Right atrium auricular region (tissue), 2 donors: ENCODE results near the gene SLC26A11. TPM values are rescaled to one million over a fixed set of nuclear protein-coding genes. Genes with fewer than 3 reads are reported as not detected.
"Not testable (repeated sequence)": the region's sequence is repeated elsewhere in the genome, so short reads cannot be mapped to it uniquely, and the experiment has no call there.

Source experiments
- DNase-seq: peaks from one replicate; pipeline ENCODE4 v3.0.0-alpha.2; 2019; ENCODE audit warnings: low spot score
- H3K27ac ChIP-seq, 2 donors: fragments of 200-600 bp; sonication (generic); 1 replicate in 1 of 2; 2 replicates in 1 of 2; pipeline ENCODE4 v1.5.1; 2016 to 2019
- H3K27me3 ChIP-seq, 2 donors: fragments of 200-600 bp; sonication (generic); one replicate each; pipeline versions ENCODE4 v1.5.1 to v1.6.0; 2017 to 2019
- H3K36me3 ChIP-seq: fragments of 200-600 bp; sonication (generic); one replicate; pipeline ENCODE4 v1.5.1; 2016
- H3K4me1 ChIP-seq, 2 donors: fragments of 200-600 bp; sonication (generic); one replicate each; pipeline versions ENCODE4 v1.5.1 to v1.6.0; 2017 to 2019
- H3K4me3 ChIP-seq, 2 donors: fragments of 200-600 bp; sonication (generic); 1 replicate in 1 of 2; 2 replicates in 1 of 2; pipeline ENCODE4 v1.5.1; 2017 to 2019; ENCODE audit warnings: mild to moderate bottlenecking in 1 of 2, moderate library complexity in 1 of 2
- H3K9me3 ChIP-seq, 2 donors: fragments of 200-600 bp; sonication (generic); one replicate each; pipeline ENCODE4 v1.5.1; 2019
- total RNA-seq, 2 donors: library from RNA; depleted of rRNA; stranded (reverse); fragments of >200 nt; gene quantifications; one replicate each; pipeline ENCODE4 v1.1.0, GENCODE V29; 2016
- TF ChIP-seq, protein P1 (sequence below), 2 donors: fragments of 200-600 bp; sonication (generic); IDR thresholded peaks; one replicate each; pipeline ENCODE4 v1.5.1; 2019; ENCODE audit warnings: antibody characterized with exemption in 2 of 2

The SLC26A11 gene
- total RNA-seq, 2 donors from 2014 or later, result 2.2 to 9.0 TPM

DNA sequence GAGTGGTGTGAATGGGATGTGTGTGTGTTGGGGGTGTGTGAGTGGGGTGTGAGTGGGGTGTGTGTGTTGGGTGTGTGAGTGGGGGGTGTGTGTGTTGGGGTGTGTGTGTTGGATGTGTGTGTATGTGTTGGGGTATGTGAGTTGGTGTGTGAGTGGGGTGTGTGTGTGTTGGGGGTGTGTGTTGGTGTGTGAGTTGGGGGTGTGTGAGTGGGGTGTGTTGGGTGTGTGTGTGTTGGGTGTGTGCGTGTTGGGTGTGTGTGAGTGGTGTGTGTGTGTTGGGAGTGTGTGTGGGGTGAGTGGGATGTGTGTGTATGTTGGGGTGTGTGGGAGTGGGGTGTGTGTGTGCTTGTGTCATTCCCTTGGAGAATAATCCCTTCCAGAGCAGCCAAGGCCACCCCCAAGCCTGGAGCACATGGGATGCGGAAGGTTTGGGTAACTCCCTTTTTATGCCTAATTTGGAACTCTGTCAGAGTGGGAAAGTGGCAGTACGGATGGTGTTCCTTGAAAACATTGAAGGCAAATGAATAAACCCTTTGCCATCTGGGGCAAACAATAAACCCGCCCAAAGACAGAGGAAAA, 54.7 kb downstream of the SLC26A11 start:
- TF ChIP-seq, protein P1, sequence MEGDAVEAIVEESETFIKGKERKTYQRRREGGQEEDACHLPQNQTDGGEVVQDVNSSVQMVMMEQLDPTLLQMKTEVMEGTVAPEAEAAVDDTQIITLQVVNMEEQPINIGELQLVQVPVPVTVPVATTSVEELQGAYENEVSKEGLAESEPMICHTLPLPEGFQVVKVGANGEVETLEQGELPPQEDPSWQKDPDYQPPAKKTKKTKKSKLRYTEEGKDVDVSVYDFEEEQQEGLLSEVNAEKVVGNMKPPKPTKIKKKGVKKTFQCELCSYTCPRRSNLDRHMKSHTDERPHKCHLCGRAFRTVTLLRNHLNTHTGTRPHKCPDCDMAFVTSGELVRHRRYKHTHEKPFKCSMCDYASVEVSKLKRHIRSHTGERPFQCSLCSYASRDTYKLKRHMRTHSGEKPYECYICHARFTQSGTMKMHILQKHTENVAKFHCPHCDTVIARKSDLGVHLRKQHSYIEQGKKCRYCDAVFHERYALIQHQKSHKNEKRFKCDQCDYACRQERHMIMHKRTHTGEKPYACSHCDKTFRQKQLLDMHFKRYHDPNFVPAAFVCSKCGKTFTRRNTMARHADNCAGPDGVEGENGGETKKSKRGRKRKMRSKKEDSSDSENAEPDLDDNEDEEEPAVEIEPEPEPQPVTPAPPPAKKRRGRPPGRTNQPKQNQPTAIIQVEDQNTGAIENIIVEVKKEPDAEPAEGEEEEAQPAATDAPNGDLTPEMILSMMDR (IDR thresholded peaks at IDR 0.05), result no peak
- peaks cover 0 to 15% of the 10 kb centered on the region in 2 donors for H3K4me1 ChIP-seq
- no peaks in the 10 kb centered on the region for H3K27me3 ChIP-seq
- H3K9me3 ChIP-seq, result no peaks in the 10 kb centered on the region
- no peak overlapping the region for H3K27ac ChIP-seq
- H3K36me3 ChIP-seq, result peaks cover 8% of the 10 kb centered on the region
- no peak overlapping the region for H3K4me3 ChIP-seq
- DNase-seq, result no peak

DNA sequence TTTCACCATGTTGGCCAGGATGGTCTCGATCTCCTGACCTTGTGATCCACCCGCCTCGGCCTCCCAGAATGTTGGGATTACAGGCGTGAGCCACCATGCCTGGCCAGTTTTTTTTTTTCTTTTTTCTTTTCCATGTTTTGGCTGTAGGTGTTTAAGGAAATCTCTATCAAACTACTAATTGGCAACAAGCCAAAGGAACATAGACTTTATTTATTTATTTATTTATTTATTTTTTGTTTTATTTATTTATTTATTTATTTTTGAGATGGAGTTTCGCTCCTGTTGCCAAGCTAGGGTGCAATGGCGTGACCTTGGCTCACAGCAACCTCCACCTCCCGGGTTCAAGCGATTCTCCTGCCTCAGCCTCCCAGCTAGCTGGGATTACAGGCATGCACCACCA, 55.6 kb downstream of the SLC26A11 start:
- DNase-seq, result not testable (repeated sequence)

DNA sequence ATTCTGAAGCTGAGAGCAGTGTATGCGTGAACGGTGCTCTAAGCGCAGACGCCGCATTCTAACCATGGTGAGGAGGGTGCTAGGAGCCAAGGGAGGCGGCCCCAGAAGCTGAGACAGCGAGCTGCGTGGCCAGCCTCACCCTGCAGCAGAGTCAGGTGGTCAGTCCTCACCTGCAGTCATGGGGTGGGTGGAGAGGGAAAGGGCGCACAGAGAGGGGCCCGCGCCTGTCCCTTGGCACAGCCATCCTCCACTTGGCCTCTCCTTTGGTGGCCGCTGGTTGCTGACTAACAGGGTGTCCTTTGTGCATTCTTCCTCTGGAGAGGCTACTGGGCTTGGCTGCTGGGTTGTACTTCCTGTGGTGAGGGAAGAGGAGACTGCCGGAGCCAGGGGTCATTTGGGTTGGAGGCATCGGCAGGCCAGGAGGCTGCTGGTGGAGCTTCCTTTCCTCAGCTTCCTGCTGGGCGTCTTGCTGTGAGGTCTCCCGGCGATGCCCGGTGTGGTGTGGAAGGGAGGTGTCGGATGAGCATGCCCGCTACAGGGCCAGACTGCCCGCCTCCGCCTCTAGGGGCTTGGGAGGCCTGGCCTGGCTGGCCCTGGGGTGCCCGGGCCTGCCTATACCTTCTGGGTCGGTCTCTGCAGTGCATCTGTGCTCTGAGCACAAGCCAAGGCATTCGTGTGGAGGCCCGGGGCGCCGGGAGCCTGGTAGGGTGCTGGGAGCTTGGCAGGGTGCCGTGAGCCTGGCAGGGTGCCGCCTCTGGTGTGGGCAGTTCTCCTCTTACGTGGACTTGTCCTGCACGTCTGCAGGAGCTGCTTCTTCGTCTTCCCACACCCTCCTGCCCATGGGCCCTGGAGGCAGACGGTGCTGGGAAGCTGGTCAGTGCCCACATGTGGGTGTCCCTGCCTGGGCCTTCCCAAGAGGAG, 57.8 kb downstream of the SLC26A11 start:
- TF ChIP-seq, protein P1 (IDR thresholded peaks at IDR 0.05), result no peak
- Histone ChIP-seq H3K4me3 (no peak overlapping the region), H3K27me3 (no peaks in the 10 kb centered on the region), H3K4me1 (peaks cover 0 to 20% of the 10 kb centered on the region in 2 donors), H3K36me3 (peaks cover 15% of the 10 kb centered on the region), H3K27ac (peak overlapping the region in 1 of 2 donors; percentile 15), H3K9me3 (no peaks in the 10 kb centered on the region)
- no peak for DNase-seq

More for the DNA sequence above, 55.6 kb downstream of the SLC26A11 start:
- H3K4me1 ChIP-seq, result peaks cover 0 to 20% of the 10 kb centered on the region in 2 donors
- not testable (repeated sequence) for H3K27ac ChIP-seq, H3K27me3 ChIP-seq, H3K9me3 ChIP-seq, H3K4me3 ChIP-seq, H3K36me3 ChIP-seq

DNA sequence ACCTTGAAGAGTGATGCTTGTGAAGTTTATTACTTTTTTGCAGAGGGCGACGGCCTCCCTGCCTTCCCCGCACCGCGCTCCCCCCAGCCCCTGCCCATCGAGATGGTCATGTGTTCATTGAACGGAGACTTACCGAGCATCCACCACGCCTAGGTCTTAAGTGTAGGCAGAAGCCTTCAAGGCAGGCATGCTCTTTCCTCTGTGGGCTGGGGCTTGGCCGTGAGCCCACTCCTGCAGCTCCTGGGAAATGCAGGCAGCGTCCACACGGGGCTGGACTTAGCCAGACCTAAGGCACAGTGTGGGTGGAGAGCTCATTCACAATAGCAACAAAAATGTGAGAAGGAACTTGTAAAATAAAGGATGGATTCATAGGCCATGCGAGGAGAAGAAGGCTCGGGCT, 59.7 kb downstream of the SLC26A11 start:
- Histone ChIP-seq H3K4me3 (no peak overlapping the region), H3K9me3 (no peaks in the 10 kb centered on the region), H3K36me3 (peaks cover 7% of the 10 kb centered on the region), H3K4me1 (peaks cover 0 to 20% of the 10 kb centered on the region in 2 donors), H3K27me3 (no peaks in the 10 kb centered on the region), H3K27ac (no peak overlapping the region)
- TF ChIP-seq, protein P1 (IDR thresholded peaks at IDR 0.05), result no peak
- DNase-seq, result no peak

DNA sequence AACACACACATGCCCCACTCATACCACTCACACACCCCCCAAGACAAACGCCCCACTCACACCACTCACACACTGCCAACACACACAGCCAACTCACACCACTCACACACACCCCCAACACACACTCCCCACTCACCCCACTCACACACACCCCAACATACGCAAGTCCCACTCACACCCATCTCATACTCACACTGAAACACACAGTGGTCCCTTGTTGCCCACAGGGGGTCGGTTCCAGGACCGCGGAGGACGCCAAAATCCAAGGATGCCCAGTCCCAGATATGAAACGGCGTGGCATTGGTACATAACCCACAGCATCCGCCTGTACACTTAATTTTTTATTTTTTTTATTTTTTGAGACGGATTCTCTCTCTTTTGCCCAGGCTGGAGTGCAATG, 61.3 kb downstream of the SLC26A11 start:
- TF ChIP-seq, protein P1 (IDR thresholded peaks at IDR 0.05), result no peak
- H3K27me3 ChIP-seq, result no peaks in the 10 kb centered on the region
- no peak overlapping the region for H3K27ac ChIP-seq
- no peak for DNase-seq
- peaks cover 7% of the 10 kb centered on the region for H3K36me3 ChIP-seq
- H3K9me3 ChIP-seq, result no peaks in the 10 kb centered on the region
- peaks cover 0 to 20% of the 10 kb centered on the region in 2 donors for H3K4me1 ChIP-seq
- H3K4me3 ChIP-seq, result no peak overlapping the region

DNA sequence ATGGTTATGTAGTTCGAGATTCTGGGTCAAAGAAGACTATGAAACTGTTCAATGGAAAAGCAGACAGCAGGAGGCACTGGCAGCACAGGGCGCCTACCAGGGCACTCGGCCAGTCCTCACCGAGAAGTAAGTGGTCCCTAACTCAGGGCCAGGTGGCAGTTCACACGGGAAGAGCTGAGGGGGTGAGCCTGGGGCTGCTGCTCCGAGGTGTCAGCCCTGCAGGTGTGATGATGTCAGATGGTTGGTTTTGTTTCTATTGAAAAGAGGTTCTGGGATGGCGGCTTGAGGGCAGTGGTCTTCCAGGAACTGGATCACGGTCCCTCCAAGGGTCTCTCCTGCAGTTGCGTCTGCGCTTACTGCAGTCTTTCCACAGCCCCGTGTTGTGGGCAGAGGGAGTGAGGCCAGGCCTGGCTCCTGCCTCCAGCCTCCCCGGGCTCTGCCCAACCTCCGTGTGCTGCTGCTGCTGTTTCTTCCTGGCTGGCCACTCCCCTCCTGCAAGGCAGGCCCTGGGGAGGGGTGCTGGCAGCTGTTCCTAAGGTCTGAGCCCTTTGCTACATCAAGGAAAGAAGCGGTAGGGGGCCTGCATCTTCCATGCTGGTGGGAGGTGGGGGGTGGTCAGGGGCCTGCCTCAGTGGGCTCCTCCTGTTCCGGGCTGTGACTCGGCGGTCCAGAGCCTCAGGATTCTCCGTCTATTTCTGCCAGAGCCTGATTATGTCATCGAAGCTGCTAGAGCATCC, 63.1 kb downstream of the SLC26A11 start:
- Histone ChIP-seq H3K36me3 (peaks cover 14% of the 10 kb centered on the region), H3K27me3 (no peaks in the 10 kb centered on the region), H3K9me3 (no peaks in the 10 kb centered on the region), H3K4me3 (no peak overlapping the region), H3K27ac (no peak overlapping the region), H3K4me1 (peaks cover 0 to 17% of the 10 kb centered on the region in 2 donors)
- no peak for DNase-seq
- TF ChIP-seq, protein P1 (IDR thresholded peaks at IDR 0.05), result no peak
